PC-3 (cell line): ENCODE data around the gene EXOC7. TPM values are rescaled to one million over a fixed set of nuclear protein-coding genes. Genes with fewer than 3 reads are reported as not detected.

ENCODE experiments used
- ATAC-seq: fragments of 200-7000 bp; cut with Tn5 transposase; 2 replicates; pipeline ENCODE4 v1.9.1; 2020; ENCODE audit warnings: mild to moderate bottlenecking, moderate library complexity
- BruUV-seq: library from RNA; stranded (reverse); fragments of 400-500 nt; replicated peaks from 2 replicates; lab custom pipeline; 2021; lab: Mats Ljungman, UMichigan
- CTCF ChIA-PET: fragments of 300-600 bp; sonication (Branson Sonifier 250); formaldehyde crosslinking; loops from one replicate; lab custom pipeline; 2022; ENCODE audit warnings: antibody characterized with exemption; lab: Charles Lee
- POLR2A ChIA-PET: fragments of 300-600 bp; sonication (Branson Sonifier 250); formaldehyde crosslinking; loops from one replicate; lab custom pipeline; 2022; ENCODE audit warnings: antibody characterized with exemption; ENCODE audit not compliant: unreplicated experiment; lab: Charles Lee
- DNase-seq: peaks from one replicate; pipeline ENCODE4 v3.0.0-alpha.2; 2015
- H2AFZ ChIP-seq: fragments of 300-600 bp; sonication (generic); 2 replicates; pipeline ENCODE4 v1.6.0; 2016; ENCODE audit warnings: antibody characterized with exemption, low read length
- H3F3A ChIP-seq: fragments of 300-600 bp; sonication (generic); one replicate; pipeline ENCODE4 v1.6.0; 2017; ENCODE audit warnings: antibody characterized with exemption, low read length, control low read depth, mild to moderate bottlenecking; ENCODE audit not compliant: unreplicated experiment
- H3K27ac ChIP-seq: fragments of 300-600 bp; sonication (generic); 2 replicates; pipeline ENCODE4 v1.5.1; 2016; ENCODE audit warnings: mild to moderate bottlenecking, low read length
- H3K27me3 ChIP-seq: fragments of 300-600 bp; sonication (generic); 2 replicates; pipeline ENCODE4 v1.6.1; 2016; ENCODE audit warnings: low read length, mixed read lengths
- H3K36me3 ChIP-seq: fragments of 300-600 bp; sonication (generic); 2 replicates; pipeline ENCODE4 v1.6.1; 2016; ENCODE audit warnings: low read depth, mixed run types, low read length, mixed read lengths
- H3K4me1 ChIP-seq: fragments of 300-600 bp; sonication (generic); 2 replicates; pipeline ENCODE4 v1.5.1; 2016; ENCODE audit warnings: low read length; ENCODE audit not compliant: insufficient read depth
- H3K4me2 ChIP-seq: fragments of 300-600 bp; sonication (generic); 2 replicates; pipeline ENCODE4 v1.6.0; 2016; ENCODE audit warnings: low read length
- H3K4me3 ChIP-seq: fragments of 300-600 bp; sonication (generic); 2 replicates; pipeline ENCODE4 v1.5.1; 2016; ENCODE audit warnings: mild to moderate bottlenecking, low read length, mixed read lengths
- H3K79me2 ChIP-seq: fragments of 300-600 bp; sonication (generic); 2 replicates; pipeline ENCODE4 v1.6.1; 2017; ENCODE audit warnings: low read length, mixed read lengths
- H3K9ac ChIP-seq: fragments of 300-600 bp; sonication (generic); 2 replicates; pipeline ENCODE4 v1.6.0; 2016; ENCODE audit warnings: mild to moderate bottlenecking, low read length
- H3K9me2 ChIP-seq: fragments of 300-600 bp; sonication (generic); replicated peaks from 2 replicates; pipeline ENCODE4 v1.6.1; 2016; ENCODE audit warnings: mixed run types, low read length, mixed read lengths
- H3K9me3 ChIP-seq: fragments of 300-600 bp; sonication (generic); 2 replicates; pipeline ENCODE4 v1.6.1; 2016; ENCODE audit warnings: low read length, mixed read lengths
- H4K20me1 ChIP-seq: fragments of 300-600 bp; sonication (generic); 2 replicates; pipeline ENCODE4 v1.6.1; 2016; ENCODE audit warnings: low read length, mixed read lengths
- EZH2 ChIP-seq: fragments of 300-600 bp; sonication (generic); IDR thresholded peaks from one replicate; pipeline ENCODE4 v1.6.1; 2017; ENCODE audit warnings: antibody characterized with exemption, mild to moderate bottlenecking, low read length; ENCODE audit not compliant: unreplicated experiment
- EZH2phosphoT487 ChIP-seq: fragments of 300-600 bp; sonication (generic); IDR thresholded peaks from 2 replicates; pipeline ENCODE4 v1.6.1; 2018; ENCODE audit warnings: mild to moderate bottlenecking, antibody characterized with exemption, low read length, borderline replicate concordance
- intact Hi-C: fragments of 100-400 bp; cut with micrococcal nuclease; formaldehyde crosslinking; loops from 2 replicates; pipeline ENCODE4 v1.9.0; 2023
- total RNA-seq: library from RNA; depleted of rRNA; stranded (reverse); fragments of >200 nt; gene quantifications from 2 replicates; pipeline ENCODE4 v1.2.3, GENCODE V29; 2014
- TF ChIP-seq, protein P1 (sequence below): fragments of 300-600 bp; sonication (generic); conservative IDR thresholded peaks from 2 replicates; pipeline ENCODE4 v1.5.1; 2017; ENCODE audit warnings: antibody characterized with exemption, low read depth, mild to moderate bottlenecking, low read length

Gene EXOC7
- total RNA-seq, 1 experiment from 2014 or later: 153 TPM

DNA sequence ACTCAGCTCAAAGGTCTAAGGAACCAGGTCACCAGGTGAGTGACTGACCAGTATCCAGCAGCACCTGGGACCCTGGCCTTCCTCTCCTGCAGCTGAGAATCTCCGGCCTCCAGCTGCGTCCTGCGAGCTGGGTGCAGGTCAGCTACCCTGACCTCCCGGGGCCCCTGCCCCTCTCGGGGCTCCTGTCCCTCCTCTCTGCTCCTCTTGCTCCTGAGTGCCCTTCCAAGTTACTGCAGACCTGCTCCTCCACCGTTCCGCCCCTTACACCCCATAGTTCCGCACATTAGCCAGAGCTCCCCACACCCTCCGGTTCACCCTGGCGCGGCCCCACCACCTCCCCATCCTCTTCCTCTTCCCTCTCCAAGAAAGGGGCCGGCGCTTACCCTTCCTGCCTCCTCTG, 26.9 kb upstream of the EXOC7 start:
- Histone ChIP-seq H3K4me1 (peaks cover 12% of the 10 kb centered on the region), H3F3A (no peaks in the 10 kb centered on the region), H3K9me2 (no peaks in the 10 kb centered on the region), H3K9ac (no peak overlapping the region), H3K9me3 (no peaks in the 10 kb centered on the region), H3K79me2 (no peaks in the 10 kb centered on the region), H3K36me3 (no peaks in the 10 kb centered on the region), H4K20me1 (no peaks in the 10 kb centered on the region), H3K27me3 (no peaks in the 10 kb centered on the region), H3K4me2 (no peak overlapping the region), H3K4me3 (no peak overlapping the region), H3K27ac (no peak overlapping the region), H2AFZ (no peak overlapping the region)
- intact Hi-C loops: no loop called here
- BruUV-seq: no TSS peak
- no peak for DNase-seq
- POLR2A ChIA-PET: no interaction called here
- ATAC-seq: no peak
- CTCF ChIA-PET: no interaction called here
- no peak for TF ChIP-seq EZH2phosphoT487
- TF ChIP-seq, protein P1, sequence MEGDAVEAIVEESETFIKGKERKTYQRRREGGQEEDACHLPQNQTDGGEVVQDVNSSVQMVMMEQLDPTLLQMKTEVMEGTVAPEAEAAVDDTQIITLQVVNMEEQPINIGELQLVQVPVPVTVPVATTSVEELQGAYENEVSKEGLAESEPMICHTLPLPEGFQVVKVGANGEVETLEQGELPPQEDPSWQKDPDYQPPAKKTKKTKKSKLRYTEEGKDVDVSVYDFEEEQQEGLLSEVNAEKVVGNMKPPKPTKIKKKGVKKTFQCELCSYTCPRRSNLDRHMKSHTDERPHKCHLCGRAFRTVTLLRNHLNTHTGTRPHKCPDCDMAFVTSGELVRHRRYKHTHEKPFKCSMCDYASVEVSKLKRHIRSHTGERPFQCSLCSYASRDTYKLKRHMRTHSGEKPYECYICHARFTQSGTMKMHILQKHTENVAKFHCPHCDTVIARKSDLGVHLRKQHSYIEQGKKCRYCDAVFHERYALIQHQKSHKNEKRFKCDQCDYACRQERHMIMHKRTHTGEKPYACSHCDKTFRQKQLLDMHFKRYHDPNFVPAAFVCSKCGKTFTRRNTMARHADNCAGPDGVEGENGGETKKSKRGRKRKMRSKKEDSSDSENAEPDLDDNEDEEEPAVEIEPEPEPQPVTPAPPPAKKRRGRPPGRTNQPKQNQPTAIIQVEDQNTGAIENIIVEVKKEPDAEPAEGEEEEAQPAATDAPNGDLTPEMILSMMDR: no peak

DNA sequence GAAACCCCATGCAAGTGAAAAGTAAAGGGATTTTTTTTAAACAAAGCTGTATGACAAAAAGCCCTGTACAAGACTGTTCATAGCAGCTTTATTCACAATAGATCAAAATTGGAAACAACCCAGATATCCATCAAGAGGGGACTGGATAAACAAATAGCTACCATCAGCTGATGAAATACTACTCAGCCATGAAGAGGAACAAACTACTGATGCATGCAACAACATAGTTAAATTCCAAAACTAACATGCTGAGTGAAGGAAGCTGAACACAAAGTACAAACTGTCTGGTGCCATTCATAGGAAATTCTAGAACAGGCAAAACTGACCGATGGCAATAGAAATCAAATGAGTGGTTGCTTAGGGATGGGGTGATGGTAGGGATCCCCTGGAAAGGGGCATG, 22.3 kb upstream of the EXOC7 start:
- Histone ChIP-seq H3K9me2 (no peaks in the 10 kb centered on the region), H3K9ac (no peak overlapping the region), H4K20me1 (no peaks in the 10 kb centered on the region), H3K4me1 (peaks cover 4% of the 10 kb centered on the region; the same call in 1 of the 2 replicates), H3K4me2 (no peak overlapping the region), H3K27me3 (no peaks in the 10 kb centered on the region), H3F3A (no peaks in the 10 kb centered on the region), H2AFZ (no peak overlapping the region), H3K36me3 (no peaks in the 10 kb centered on the region), H3K4me3 (no peak overlapping the region), H3K9me3 (no peaks in the 10 kb centered on the region), H3K79me2 (no peaks in the 10 kb centered on the region), H3K27ac (no peak overlapping the region)
- DNase-seq (no peak), ATAC-seq (no peak)
- intact Hi-C loops: no loop called here
- no TSS peak for BruUV-seq
- ChIA-PET POLR2A (no interaction called here), CTCF (interaction anchor here (0.7 kb wide), 1 partner anchor 33 kb away, joined by 3 read pairs; no protein-coding TSS in a partner anchor)
- TF ChIP-seq, protein P1: no peak
- no peak for TF ChIP-seq EZH2
- TF ChIP-seq EZH2phosphoT487: no peak

DNA sequence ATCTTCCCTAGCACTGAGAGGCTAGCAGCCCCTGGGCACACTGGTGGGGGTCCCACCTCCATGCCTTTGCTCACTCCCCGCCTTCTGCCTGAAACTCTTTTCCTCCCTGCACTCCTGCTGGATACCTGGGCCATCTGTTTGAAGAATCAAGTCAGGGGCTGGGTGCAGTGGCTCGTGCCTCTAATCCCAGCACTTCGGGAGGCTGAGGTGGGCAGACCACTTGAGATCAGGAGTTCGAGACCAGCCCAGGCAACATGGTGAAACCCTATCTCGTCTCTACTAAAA, 21.7 kb upstream of the EXOC7 start:
- Histone ChIP-seq H3K4me1 (peaks cover 4% of the 10 kb centered on the region; the same call in 1 of the 2 replicates), H3K27me3 (no peaks in the 10 kb centered on the region), H3K9me2 (no peaks in the 10 kb centered on the region), H3K27ac (no peak overlapping the region), H3K9ac (no peak overlapping the region), H3K79me2 (no peaks in the 10 kb centered on the region), H2AFZ (no peak overlapping the region), H3K9me3 (no peaks in the 10 kb centered on the region), H3K4me3 (no peak overlapping the region), H3F3A (no peaks in the 10 kb centered on the region), H3K4me2 (no peak overlapping the region), H3K36me3 (no peaks in the 10 kb centered on the region), H4K20me1 (no peaks in the 10 kb centered on the region)
- ChIA-PET POLR2A (interaction anchor here (0.6 kb wide), 1 partner anchor 94 kb away, joined by 3 read pairs; no protein-coding TSS in a partner anchor), CTCF (interaction anchor here (0.8 kb wide), 1 partner anchor 154 kb away, joined by 3 read pairs; no protein-coding TSS in a partner anchor)
- BruUV-seq: no TSS peak
- DNase-seq (no peak), ATAC-seq (no peak)
- intact Hi-C loops: no loop called here
- TF ChIP-seq, protein P1: no peak
- TF ChIP-seq EZH2 (no peak), EZH2phosphoT487 (no peak)
